8988T (cell line): ENCODE measurements around the gene HNRNPUL2.
"Not testable (repeated sequence)": the region's sequence is repeated elsewhere in the genome, so short reads cannot be mapped to it uniquely, and the experiment has no call there.

ENCODE experiments used
- DNase-seq: peaks from one replicate; pipeline ENCODE4 v3.0.0; 2011

Gene HNRNPUL2

GRCh38 chr11:62727165-62727871, at the start of gene HNRNPUL2:
Gene HNRNPUL2, minus strand, starts transcription at chr11:62727457. Its CDS starts 301 bp downstream, at chr11:62727156.
- peak; percentile 97 for DNase-seq

DNA sequence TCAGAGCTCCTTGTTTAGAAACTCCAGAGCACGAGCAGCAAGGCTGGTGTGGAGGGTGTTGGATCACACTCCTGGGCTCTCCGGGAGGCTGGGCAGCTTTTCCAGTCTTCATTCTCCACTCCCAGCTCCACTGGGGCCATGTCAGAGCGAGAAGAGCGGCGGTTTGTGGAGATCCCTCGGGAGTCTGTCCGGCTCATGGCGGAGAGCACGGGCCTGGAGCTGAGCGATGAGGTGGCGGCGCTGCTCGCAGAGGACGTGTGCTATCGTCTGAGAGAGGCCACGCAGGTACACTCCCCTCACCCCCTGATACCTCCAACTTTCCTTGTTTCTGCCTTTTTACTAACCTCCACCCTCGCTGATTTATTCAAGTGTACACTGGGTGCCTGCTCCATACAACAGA, 48.4 kb upstream of the HNRNPUL2 start:
- no peak for DNase-seq

DNA sequence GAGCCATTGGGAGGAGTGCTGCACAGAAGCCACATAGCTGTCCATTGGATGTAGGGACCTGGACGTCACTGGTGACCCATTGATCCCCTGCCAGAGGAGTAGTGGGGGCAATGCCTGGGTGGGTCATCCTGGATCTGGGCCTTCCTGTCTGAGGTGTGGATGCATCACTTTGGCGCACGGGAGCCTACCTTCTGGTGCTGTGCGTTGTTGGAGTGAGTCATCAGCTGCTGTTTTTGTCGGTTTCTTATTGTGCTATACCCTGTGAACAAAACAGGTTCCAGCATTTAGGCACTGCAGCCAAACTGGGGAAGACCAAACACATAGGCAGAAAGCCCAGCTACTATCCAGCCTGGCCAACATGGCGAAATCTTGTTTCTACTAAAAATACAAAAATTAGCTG, 47.1 kb upstream of the HNRNPUL2 start:
- DNase-seq, result no peak

DNA sequence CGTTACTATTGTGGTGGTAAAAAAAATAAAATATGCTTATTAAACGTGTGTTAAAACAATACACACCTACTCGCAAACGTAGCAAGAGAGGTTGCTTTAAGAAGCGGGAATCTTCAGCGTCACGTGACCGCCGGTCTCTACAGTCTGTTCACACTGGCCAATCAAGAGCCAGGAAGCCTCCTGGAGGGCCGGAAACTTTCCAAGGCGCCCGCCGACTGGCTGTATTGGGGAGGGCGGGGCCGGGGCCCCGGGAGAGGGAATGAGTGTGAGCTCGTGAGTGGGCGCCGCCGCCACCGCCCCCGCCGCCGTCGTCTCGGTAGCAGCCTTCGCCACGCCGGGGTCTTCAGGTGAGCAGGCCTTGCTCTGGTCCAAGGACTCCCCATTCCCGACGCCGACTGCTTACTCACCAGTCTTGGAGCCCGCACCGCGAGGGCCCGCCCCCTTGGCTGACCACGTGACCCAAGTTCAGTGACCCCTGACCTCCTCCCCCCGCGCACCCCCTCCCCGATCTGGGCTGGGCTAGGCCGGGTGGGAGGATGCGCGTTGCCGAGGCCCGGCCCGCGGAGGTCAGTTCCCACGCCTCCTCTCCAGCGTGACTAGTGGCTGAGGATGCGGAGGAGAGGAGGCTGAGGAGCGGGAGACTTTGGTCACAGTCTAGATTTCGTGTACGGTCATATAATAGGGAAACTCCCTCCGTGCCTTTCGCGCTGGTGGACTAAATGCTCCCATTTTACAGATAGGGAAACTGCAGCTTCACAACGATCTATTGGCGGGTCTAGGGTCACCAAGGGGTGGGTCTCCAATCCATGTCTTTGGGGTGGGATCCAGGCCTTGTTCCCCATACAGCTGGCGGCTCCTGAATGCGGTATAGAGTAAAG, 44.1 kb upstream of the HNRNPUL2 start, which contains the start of gene TAF6L:
Gene TAF6L, plus strand, starts transcription at position 253 of the 878 bp plus-strand sequence. CDS start 4,388 bp downstream, outside the sequence.
- peak; percentile 88 for DNase-seq

- DNase-seq, result no peak
Observed at GRCh38 chr11:62770778-62771143, 43.5 kb upstream of the HNRNPUL2 start.

DNA sequence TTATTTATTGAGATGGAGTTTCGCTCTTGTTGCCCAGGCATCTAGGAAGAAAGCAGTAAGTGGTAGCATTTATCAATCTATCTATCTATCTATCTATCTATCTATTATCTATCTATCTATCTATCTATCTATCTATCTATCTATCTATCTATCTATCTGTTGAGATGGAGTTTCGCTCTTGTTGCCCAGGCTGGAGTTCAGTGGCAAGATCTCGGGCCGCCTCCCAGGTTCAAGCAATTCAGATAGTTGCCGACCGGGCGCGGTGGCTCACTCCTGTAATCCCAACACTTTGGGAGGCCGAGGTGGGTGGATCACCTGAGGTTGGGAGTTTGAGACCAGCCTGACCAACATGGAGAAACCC, 33.6 kb upstream of the HNRNPUL2 start:
- not testable (repeated sequence) for DNase-seq

- DNase-seq, result no peak
Observed at GRCh38 chr11:62757846-62758788, 30.9 kb upstream of the HNRNPUL2 start.

GRCh38 chr11:62755086-62755615, 27.9 kb upstream of the HNRNPUL2 start:
- DNase-seq, result no peak

- peak; percentile 83 for DNase-seq
Observed at GRCh38 chr11:62753736-62754603, 26.7 kb upstream of the HNRNPUL2 start, which contains the start of gene ZBTB3. Gene ZBTB3, minus strand, starts transcription at chr11:62754160. Its CDS starts 496 bp downstream, at chr11:62753664.

DNA sequence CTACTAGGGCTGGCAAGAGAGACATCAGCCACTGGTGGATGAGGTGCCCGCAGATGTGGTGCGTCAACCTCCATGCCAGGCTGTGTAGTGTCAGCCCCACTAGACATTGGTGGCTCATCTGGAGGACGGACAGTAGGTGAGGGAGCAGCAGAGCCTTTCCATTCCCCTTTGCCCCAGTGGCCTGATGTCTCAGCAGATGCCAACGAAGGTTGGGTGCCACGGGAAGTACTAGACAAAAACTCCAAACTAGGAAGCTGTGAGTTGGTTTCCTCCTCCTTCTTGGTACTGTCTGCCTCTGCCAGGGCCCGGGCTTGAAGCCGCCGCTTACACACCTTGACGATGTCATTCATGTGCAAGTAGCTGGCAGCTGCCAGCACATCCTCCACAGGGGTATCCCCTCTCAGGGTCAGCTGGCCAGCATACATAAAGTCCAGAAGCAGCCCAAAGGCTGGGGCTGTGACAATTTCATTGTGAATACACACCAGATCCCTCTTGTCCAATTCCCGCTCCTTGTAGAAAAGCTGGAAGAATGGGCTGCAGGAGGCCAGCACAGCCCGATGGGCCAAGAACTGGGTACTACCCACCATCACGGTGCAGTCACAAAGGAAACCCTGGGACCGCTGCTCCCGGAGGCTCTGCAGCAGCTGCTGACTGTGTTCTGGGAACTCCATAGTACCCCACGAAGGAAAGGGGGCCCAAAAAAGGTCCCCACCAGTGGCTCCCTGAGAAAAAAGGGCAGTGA, 25.9 kb upstream of the HNRNPUL2 start:
- DNase-seq, result no peak

GRCh38 chr11:62752177-62752785, 25.0 kb upstream of the HNRNPUL2 start:
- no peak for DNase-seq

GRCh38 chr11:62749931-62750330, 22.7 kb upstream of the HNRNPUL2 start:
- DNase-seq, result not testable (repeated sequence)

DNA sequence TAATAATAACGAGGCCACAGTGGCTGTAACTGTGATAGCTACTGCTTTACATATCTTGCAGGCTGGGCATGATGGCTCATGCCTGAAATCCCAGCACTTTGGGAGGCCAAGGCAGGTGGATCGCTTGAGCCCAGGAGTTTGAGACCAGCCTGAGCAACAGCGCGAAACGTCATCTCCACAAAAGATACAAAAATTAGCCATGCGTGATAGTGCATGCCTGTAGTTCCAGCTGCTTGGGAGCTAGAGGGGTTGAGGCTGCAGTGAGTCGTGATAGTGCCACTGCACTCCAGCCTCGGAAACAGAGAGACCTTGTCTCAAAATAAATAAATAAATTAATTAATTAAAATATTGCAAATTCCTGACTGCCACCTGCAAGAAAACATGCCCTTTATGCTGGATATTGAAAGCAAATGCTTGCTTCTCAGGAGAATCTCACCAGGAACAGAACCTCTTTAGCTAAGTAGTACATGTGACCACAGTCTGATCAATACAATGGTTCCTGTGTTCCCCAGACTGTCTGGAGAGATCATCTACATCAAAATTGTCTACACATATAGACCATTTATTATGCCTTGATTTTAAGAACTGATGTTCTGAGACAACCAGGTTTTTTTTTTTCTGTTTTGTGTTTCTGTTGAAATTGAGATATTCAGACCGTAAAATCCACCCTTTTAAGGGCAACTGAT, 20.4 kb upstream of the HNRNPUL2 start:
- no peak for DNase-seq

DNA sequence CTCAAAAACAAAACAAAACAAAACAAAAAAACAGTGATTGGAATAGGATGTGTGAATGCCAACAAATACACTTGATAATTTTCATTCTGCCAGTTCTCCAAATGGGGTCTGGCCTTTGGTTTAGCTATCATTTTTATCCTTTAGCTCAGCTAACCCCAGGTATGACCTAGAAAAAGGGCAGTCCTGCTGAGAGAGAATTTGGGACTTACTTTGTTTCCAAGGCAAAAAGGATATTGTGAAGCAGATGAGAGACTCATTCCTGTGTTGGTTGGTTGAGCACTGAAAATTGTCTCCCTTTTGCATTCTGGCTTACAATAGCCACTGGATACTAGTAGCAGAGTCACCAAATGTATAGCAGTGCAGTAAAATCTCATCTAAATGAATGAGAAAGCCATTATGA, 9.9 kb upstream of the HNRNPUL2 start:
- no peak for DNase-seq

- no peak for DNase-seq
Observed at GRCh38 chr11:62732830-62733229, 5.6 kb upstream of the HNRNPUL2 start.

DNA sequence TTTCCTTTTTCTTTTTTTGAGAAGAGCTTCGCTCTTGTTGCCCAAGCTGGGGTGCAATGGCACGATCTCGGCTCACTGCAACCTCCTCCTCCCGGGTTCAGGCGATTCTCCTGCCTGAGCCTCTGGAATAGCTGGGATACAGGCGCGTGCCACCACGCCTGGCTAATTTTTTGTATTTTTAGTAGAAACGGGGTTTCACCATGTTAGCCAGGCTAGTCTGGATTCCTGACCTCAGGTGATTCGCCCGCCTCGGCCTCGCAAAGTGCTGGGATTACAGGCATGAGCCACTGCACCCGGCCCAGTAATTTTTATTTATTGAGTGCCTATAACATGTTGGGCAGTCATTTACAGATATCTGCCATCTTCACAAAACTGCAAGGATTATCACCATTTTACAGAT, 2.8 kb upstream of the HNRNPUL2 start:
- DNase-seq, result not testable (repeated sequence)

DNA sequence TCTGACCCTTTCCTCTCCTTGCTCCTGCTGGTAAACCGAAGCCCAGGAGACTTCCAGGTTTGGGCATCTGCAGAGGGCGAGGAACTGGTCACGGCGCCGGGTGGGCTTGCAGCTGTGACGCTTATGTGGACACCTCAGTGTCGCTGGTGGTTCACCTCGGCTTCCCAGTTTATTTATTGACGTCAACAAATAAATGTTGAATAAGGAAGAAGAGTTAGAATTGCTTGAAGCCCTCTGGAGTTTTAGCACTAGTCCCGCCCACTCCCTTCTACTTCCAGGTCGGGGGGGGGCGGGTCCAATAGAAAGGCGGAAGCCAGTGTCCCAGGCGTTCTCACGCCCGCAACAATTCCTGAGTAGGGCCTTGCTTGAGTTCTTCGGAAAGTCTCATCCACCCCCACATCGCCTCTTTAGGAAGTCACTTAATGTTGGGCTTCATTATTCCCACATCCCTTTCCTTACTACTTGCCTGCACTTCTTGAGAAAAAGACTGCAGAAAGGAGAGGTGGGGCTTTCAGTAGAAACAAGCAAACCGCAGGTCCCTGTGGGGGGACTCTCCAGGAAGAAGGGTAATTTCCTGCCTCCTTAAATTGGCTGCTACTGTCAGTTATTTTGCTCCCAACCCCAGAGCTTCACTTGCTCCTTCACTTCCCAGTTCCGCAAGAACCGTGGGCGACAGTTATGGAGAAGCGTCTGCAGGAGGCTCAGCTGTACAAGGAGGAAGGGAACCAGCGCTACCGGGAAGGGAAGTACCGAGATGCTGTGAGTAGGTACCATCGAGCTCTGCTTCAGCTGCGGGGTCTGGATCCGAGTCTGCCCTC, 1.1 kb upstream of the HNRNPUL2 start, which contains the start of gene TTC9C:
Gene TTC9C, plus strand, starts transcription at position 316 of the 818 bp plus-strand sequence. Its CDS starts 363 bp downstream, at position 679.
- peak; percentile 63 for DNase-seq

DNA sequence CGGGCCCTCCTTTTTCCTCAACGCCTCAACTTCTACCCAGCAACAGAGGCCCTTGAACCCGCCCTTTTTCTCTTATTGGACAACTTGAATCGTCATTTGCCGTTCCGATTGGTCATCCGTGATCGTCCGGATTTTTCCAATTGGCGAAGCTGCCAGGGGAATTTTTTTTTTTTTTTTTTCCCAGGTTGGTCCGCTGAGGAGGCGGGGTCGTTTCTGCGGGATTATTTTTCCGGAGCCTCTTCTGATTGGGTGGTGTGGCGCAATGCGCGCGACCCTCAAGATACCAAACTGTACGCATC, 564 bp upstream of the HNRNPUL2 start:
- DNase-seq, result peak; percentile 64

DNA sequence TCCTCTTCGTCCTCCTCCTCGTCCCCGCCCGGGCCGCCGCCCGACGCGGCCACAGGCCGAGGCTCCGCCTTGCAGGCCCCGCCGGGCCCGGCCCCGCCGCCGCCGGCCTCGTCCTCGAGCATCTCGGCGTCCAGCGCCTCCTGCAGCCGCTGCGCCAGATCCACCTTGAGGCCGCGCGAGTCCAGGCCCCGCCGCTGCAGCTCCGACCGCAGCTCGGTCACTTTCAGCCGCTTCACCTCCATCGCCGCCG, 417 bp downstream of the HNRNPUL2 start:
- no peak for DNase-seq
